Thyroid gland (tissue), 4 donors: ENCODE results near the gene LILRA2. TPM values are rescaled to one million over a fixed set of nuclear protein-coding genes. Genes with fewer than 3 reads are reported as not detected.

Experiments used
- DNase-seq, 2 donors: peaks; one replicate each; pipeline ENCODE4 v3.0.0-alpha.2; 2019
- H3K27ac ChIP-seq, 3 donors: fragments of 200-600 bp; sonication (generic); 1 replicate in 2 of 3; 2 replicates in 1 of 3; pipeline ENCODE4 v1.5.1; 2016 to 2019; ENCODE audit warnings: mild to moderate bottlenecking in 1 of 3, moderate library complexity in 1 of 3
- H3K27me3 ChIP-seq: fragments of 200-600 bp; sonication (generic); one replicate; pipeline ENCODE4 v1.5.1; 2019
- H3K36me3 ChIP-seq, 2 donors: fragments of 200-600 bp; sonication (generic); one replicate each; pipeline ENCODE4 v1.5.1; 2016 to 2019
- H3K4me1 ChIP-seq, 2 donors: fragments of 200-600 bp; sonication (generic); one replicate each; pipeline ENCODE4 v1.5.1; 2017 to 2019
- H3K4me3 ChIP-seq, 3 donors: fragments of 200-600 bp; sonication (generic); replicated peaks in 1 of 3; 1 replicate in 2 of 3; 2 replicates in 1 of 3; pipeline ENCODE4 v1.5.1; 2016; ENCODE audit warnings: mild to moderate bottlenecking in 1 of 3
- H3K9me3 ChIP-seq: fragments of 200-600 bp; sonication (generic); one replicate; pipeline ENCODE4 v1.5.1; 2017
- CTCF ChIP-seq, 6 experiments: fragments of 200-600 bp in 3 of 6; fragments of 450-650 bp in 3 of 6; sonication (generic) in 3 of 6; IDR thresholded peaks; one replicate each; pipeline ENCODE4 v1.5.1; 2016 to 2019; ENCODE audit warnings: antibody characterized with exemption in 6 of 6, mild to moderate bottlenecking in 2 of 6, inconsistent platforms in 1 of 6, moderate library complexity in 1 of 6
- POLR2A ChIP-seq, 2 donors: fragments of 450-650 bp; IDR thresholded peaks; one replicate each; pipeline ENCODE4 v1.6.1; 2017; ENCODE audit warnings: antibody characterized with exemption in 2 of 2, mild to moderate bottlenecking in 2 of 2, moderate library complexity in 1 of 2
- WGBS, 2 donors: methylation state at CpG; one replicate each; pipeline ENCODE4 v1.1.5; 2017; 5-methylcytosine and 5-hydroxymethylcytosine counted together
- intact Hi-C: fragments of 100-400 bp; cut with DNase I; formaldehyde crosslinking; loops from one replicate; pipeline ENCODE4 v1.15.1; 2023
- total RNA-seq, 4 donors: library from RNA; depleted of rRNA; stranded (reverse); fragments of >200 nt; gene quantifications; one replicate each; pipeline ENCODE4 v1.2.3, GENCODE V29; 2016

The LILRA2 gene
- total RNA-seq, 4 donors from 2014 or later = 0.24 to 1.4 (median 0.83) TPM

- intact Hi-C loops = no loop called here
- Histone ChIP-seq H3K36me3 (no peaks in the 10 kb centered on the region), H3K27ac (no peak overlapping the region), H3K9me3 (no peaks in the 10 kb centered on the region), H3K27me3 (no peaks in the 10 kb centered on the region), H3K4me3 (no peak overlapping the region), H3K4me1 (no peaks in the 10 kb centered on the region)
- DNase-seq = no peak
- TF ChIP-seq CTCF (IDR thresholded peaks at IDR 0.05) (no peak), POLR2A (IDR thresholded peaks at IDR 0.05) (no peak)
- 78 to 81% methylated on average over 10 of the region's 10 CpGs for WGBS, 2 donors
Observed at GRCh38 chr19:54554006-54554405, 19.6 kb upstream of the LILRA2 start.

DNA sequence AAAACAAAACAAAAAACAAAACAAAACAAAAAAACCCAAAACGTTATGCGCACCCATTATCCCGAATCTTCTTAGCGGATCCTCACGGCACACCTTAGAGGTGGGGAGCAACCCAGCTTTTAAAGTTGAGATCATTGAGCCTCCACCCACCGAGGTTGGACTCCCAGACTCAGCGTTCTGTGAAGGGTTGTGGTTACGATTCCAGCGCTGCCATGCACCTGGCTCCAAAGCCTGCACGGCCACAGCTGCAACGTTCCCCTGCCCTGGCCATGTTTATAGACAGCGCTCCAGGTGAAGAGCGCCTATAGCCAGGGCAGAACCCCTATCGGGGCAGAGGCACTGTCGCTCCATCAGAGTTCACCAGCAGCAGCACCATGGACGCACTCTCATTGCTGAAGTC, 18.7 kb upstream of the LILRA2 start:
- Histone ChIP-seq H3K27me3 (no peaks in the 10 kb centered on the region), H3K36me3 (no peaks in the 10 kb centered on the region), H3K4me1 (no peaks in the 10 kb centered on the region), H3K27ac (no peak overlapping the region), H3K4me3 (no peak overlapping the region), H3K9me3 (no peaks in the 10 kb centered on the region)
- intact Hi-C loops = no loop called here
- TF ChIP-seq CTCF (IDR thresholded peaks at IDR 0.05) = no peak
- no peak for TF ChIP-seq POLR2A (IDR thresholded peaks at IDR 0.05)
- WGBS, 2 donors = 85 to 88% methylated on average over 14 to 16 of the region's 16 CpGs
- DNase-seq = no peak

DNA sequence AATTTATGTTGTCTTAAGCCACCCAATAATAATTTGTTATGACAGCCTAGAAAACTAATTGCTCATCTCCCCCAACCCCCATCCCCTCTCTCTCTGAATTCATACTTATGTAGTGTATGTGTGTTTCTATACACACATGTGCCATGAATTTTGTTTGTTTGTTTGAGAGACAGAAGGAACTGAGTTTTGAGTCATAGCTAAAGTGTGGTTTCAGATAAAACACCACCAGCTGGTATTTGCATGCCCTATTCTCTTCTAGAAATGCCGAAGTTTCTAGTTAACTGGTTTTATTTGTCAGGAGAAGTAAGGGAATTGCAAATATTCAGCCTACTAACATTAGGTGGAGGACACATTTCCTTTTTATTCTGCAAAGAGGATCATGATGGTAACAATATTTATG, 17.4 kb upstream of the LILRA2 start:
- Histone ChIP-seq H3K27me3 (no peaks in the 10 kb centered on the region), H3K27ac (no peak overlapping the region), H3K4me1 (no peaks in the 10 kb centered on the region), H3K9me3 (no peaks in the 10 kb centered on the region), H3K36me3 (no peaks in the 10 kb centered on the region), H3K4me3 (no peak overlapping the region)
- TF ChIP-seq POLR2A (IDR thresholded peaks at IDR 0.05) (no peak), CTCF (IDR thresholded peaks at IDR 0.05) (no peak)
- intact Hi-C loops = no loop called here
- DNase-seq = no peak
- WGBS, 2 donors = 83 to 88% methylated on average over 1 of the region's 1 CpG

GRCh38 chr19:54558339-54558738, 15.3 kb upstream of the LILRA2 start:
- TF ChIP-seq CTCF (IDR thresholded peaks at IDR 0.05) (no peak), POLR2A (IDR thresholded peaks at IDR 0.05) (no peak)

DNA sequence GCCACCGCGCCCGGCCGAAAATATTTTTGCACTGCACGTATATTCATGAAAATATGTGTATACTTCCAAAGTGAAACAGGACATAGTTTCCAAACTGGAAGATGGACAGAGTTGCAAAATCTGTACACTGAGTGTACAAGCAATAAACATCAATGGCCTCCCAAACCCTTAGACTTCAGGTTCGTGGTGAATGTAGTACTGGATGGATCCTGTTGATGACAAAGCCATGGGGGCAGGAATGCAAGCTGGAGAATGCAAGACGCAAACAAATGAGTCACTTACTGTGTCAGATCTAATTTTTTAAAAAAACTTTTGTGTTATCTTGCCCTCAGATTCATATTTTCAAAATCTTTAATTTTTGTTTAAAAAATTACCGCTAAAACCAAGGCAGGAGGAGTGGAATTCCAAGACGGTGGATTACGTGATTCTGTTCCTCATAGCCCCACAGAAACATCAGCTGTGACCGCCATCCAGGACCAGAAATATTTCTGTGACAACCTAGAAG, 12.7 kb upstream of the LILRA2 start:
- WGBS, 2 donors = 89 to 91% methylated on average over 11 of the region's 11 CpGs
- intact Hi-C loops = no loop called here
- Histone ChIP-seq H3K4me3 (no peak overlapping the region), H3K4me1 (no peaks in the 10 kb centered on the region), H3K36me3 (no peaks in the 10 kb centered on the region), H3K27ac (no peak overlapping the region), H3K27me3 (no peaks in the 10 kb centered on the region), H3K9me3 (no peaks in the 10 kb centered on the region)
- TF ChIP-seq CTCF (IDR thresholded peaks at IDR 0.05) = no peak
- no peak for TF ChIP-seq POLR2A (IDR thresholded peaks at IDR 0.05)
- no peak for DNase-seq

More at GRCh38 chr19:54558339-54558738, 15.3 kb upstream of the LILRA2 start:
- no peak overlapping the region for H3K4me3 ChIP-seq
- H3K4me1 ChIP-seq = no peaks in the 10 kb centered on the region
- WGBS, 2 donors = 53 to 75% methylated on average over 3 of the region's 3 CpGs
- DNase-seq = no peak
- H3K36me3 ChIP-seq = no peaks in the 10 kb centered on the region
- H3K9me3 ChIP-seq = no peaks in the 10 kb centered on the region
- intact Hi-C loops = no loop called here
- H3K27me3 ChIP-seq = no peaks in the 10 kb centered on the region
- no peak overlapping the region for H3K27ac ChIP-seq
